Endometrial microvascular endothelial cells (primary cell): Measurements from ENCODE around the gene KCTD5. TPM values are rescaled to one million over a fixed set of nuclear protein-coding genes. Genes with fewer than 3 reads are reported as not detected.

Experiments used
- in situ Hi-C: cut with HindIII; loops from 2 replicates; pipeline ENCODE4 v1.10.0; 2017; ENCODE audit warnings: low sequenced_read_pairs, low pct_unique_long_range_greater_than_20kb; ENCODE audit errors: inconsistent ontology term
- total RNA-seq: library from RNA; depleted of rRNA; stranded (reverse); fragments of >200 nt; gene quantifications from one replicate; pipeline ENCODE4 v1.2.3, GENCODE V29; 2015; ENCODE audit errors: inconsistent ontology term

The KCTD5 gene
- total RNA-seq, 1 donor from 2014 or later = 34.8 TPM

GRCh38 chr16:2740476-2740875 lies 58.2 kb downstream of the KCTD5 start:
- in situ Hi-C loops = no loop called here

GRCh38 chr16:2741168-2741567 lies 58.8 kb downstream of the KCTD5 start:
- in situ Hi-C loops = no loop called here

GRCh38 chr16:2742323-2743006 lies 60.1 kb downstream of the KCTD5 start:
- in situ Hi-C loops = no loop called here

- in situ Hi-C loops = no loop called here
Observed at GRCh38 chr16:2743007-2743810, 60.9 kb downstream of the KCTD5 start.

GRCh38 chr16:2744711-2745110 lies 62.4 kb downstream of the KCTD5 start:
- in situ Hi-C loops = no loop called here

GRCh38 chr16:2745116-2745890 lies 63.0 kb downstream of the KCTD5 start:
- in situ Hi-C loops = no loop called here

GRCh38 chr16:2745961-2746360 lies 63.6 kb downstream of the KCTD5 start:
- in situ Hi-C loops = no loop called here

GRCh38 chr16:2748757-2749455 lies 66.6 kb downstream of the KCTD5 start:
- in situ Hi-C loops = no loop called here

- in situ Hi-C loops = no loop called here
Observed at GRCh38 chr16:2749476-2749875, 67.2 kb downstream of the KCTD5 start.

GRCh38 chr16:2749936-2750335 lies 67.6 kb downstream of the KCTD5 start:
- in situ Hi-C loops = no loop called here

- in situ Hi-C loops = no loop called here
Observed at GRCh38 chr16:2751577-2752034, 69.3 kb downstream of the KCTD5 start.

GRCh38 chr16:2752035-2752849 lies 69.9 kb downstream of the KCTD5 start, which contains the start of gene SRRM2:
Gene SRRM2, plus strand, starts transcription at chr16:2752638. Its CDS starts 3,727 bp downstream, at chr16:2756365.
- in situ Hi-C loops = no loop called here

- in situ Hi-C loops = no loop called here
Observed at GRCh38 chr16:2752850-2753732, 70.8 kb downstream of the KCTD5 start.

- in situ Hi-C loops = no loop called here
Observed at GRCh38 chr16:2753733-2754020, 71.4 kb downstream of the KCTD5 start.

GRCh38 chr16:2755158-2755557 lies 72.8 kb downstream of the KCTD5 start:
- in situ Hi-C loops = no loop called here

- in situ Hi-C loops = no loop called here
Observed at GRCh38 chr16:2756288-2757015, 74.1 kb downstream of the KCTD5 start.

- in situ Hi-C loops = no loop called here
Observed at GRCh38 chr16:2757344-2757743, 75.0 kb downstream of the KCTD5 start.
